Nephron (organoid): ENCODE results near the gene DDIT3.
A peak's percentile ranks its signal among the peaks of the same experiment; 100 is the strongest.

Experiments
- H3K27ac Mint-ChIP-seq, 3 experiments: 2 replicates each; pipeline ENCODE4 v1.8.0; 2020; ENCODE audit warnings: mixed read lengths in 3 of 3, mild to moderate bottlenecking in 2 of 3, moderate library complexity in 1 of 3
- H3K27me3 Mint-ChIP-seq: 2 replicates; pipeline ENCODE4 v1.8.0; 2021; ENCODE audit warnings: low read depth, mild to moderate bottlenecking, moderate library complexity, mixed read lengths
- H3K36me3 Mint-ChIP-seq: 2 replicates; pipeline ENCODE4 v1.8.0; 2020; ENCODE audit warnings: low read depth, mixed read lengths
- H3K4me1 Mint-ChIP-seq: 2 replicates; pipeline ENCODE4 v1.8.0; 2020; ENCODE audit warnings: mixed read lengths
- H3K4me3 Mint-ChIP-seq, 3 experiments: 2 replicates each; pipeline ENCODE4 v1.8.0; 2020; ENCODE audit warnings: mild to moderate bottlenecking in 3 of 3, mixed read lengths in 3 of 3, moderate library complexity in 2 of 3
- H3K9me3 Mint-ChIP-seq: 2 replicates; pipeline ENCODE4 v1.8.0; 2020; ENCODE audit warnings: mixed read lengths
- TF ChIP-seq, protein P1 (sequence below), 3 experiments: fragments of 200-600 bp; sonication (generic); IDR thresholded peaks; one replicate each; pipeline ENCODE4 v1.5.0; 2021; ENCODE audit warnings: antibody characterized with exemption in 3 of 3; ENCODE audit not compliant: unreplicated experiment in 3 of 3

The DDIT3 gene

DNA sequence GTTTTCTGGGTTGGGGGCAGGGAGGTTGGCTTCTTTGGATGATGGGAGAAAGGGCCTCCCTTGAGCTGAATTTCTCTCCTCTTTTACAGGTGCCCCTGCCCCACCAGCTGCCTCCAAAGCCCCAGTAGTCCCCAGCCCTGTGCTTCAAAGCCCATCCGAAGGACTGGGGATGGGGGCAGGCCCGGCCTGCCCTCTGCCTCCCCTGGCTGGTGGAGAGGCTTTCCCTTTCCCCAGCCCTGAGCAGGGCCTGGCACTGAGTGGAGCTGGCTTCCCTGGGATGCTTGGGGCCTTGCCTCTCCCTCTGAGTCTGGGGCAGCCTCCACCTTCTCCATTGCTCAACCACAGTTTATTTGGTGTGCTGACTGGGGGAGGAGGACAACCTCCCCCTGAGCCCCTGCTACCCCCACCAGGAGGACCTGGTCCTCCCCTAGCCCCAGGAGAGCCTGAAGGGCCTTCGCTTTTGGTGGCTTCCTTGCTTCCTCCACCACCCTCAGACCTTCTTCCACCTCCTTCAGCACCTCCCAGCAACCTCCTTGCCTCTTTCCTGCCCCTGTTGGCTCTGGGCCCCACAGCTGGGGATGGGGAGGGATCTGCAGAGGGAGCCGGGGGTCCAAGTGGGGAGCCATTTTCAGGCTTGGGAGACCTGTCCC is 6.3 kb upstream of the DDIT3 start:
- Mint-ChIP-seq H3K27ac (no peak overlapping the region), H3K36me3 (peaks cover 39% of the 10 kb centered on the region), H3K4me3 (peak overlapping the region in 2 of 3 experiments; percentile 17 to 23)

GRCh38 chr12:57525615-57526383 is 5.5 kb upstream of the DDIT3 start:
- Mint-ChIP-seq H3K36me3 (peaks cover 33% of the 10 kb centered on the region), H3K27ac (peak overlapping the region in 1 of 3 experiments; percentile 53), H3K4me3 (no peak overlapping the region), H3K9me3 (no peaks in the 10 kb centered on the region), H3K27me3 (no peaks in the 10 kb centered on the region), H3K4me1 (peaks cover 27% of the 10 kb centered on the region)
- TF ChIP-seq, protein P1, sequence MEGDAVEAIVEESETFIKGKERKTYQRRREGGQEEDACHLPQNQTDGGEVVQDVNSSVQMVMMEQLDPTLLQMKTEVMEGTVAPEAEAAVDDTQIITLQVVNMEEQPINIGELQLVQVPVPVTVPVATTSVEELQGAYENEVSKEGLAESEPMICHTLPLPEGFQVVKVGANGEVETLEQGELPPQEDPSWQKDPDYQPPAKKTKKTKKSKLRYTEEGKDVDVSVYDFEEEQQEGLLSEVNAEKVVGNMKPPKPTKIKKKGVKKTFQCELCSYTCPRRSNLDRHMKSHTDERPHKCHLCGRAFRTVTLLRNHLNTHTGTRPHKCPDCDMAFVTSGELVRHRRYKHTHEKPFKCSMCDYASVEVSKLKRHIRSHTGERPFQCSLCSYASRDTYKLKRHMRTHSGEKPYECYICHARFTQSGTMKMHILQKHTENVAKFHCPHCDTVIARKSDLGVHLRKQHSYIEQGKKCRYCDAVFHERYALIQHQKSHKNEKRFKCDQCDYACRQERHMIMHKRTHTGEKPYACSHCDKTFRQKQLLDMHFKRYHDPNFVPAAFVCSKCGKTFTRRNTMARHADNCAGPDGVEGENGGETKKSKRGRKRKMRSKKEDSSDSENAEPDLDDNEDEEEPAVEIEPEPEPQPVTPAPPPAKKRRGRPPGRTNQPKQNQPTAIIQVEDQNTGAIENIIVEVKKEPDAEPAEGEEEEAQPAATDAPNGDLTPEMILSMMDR (IDR thresholded peaks at IDR 0.05; ENCODE audit: unreplicated experiment in 3 of 3), result no peak

More for the DNA sequence above, 6.3 kb upstream of the DDIT3 start:
- Mint-ChIP-seq H3K27me3 (no peaks in the 10 kb centered on the region), H3K9me3 (no peaks in the 10 kb centered on the region), H3K4me1 (peaks cover 23% of the 10 kb centered on the region)
- TF ChIP-seq, protein P1 (IDR thresholded peaks at IDR 0.05; ENCODE audit: unreplicated experiment in 3 of 3), result no peak

DNA sequence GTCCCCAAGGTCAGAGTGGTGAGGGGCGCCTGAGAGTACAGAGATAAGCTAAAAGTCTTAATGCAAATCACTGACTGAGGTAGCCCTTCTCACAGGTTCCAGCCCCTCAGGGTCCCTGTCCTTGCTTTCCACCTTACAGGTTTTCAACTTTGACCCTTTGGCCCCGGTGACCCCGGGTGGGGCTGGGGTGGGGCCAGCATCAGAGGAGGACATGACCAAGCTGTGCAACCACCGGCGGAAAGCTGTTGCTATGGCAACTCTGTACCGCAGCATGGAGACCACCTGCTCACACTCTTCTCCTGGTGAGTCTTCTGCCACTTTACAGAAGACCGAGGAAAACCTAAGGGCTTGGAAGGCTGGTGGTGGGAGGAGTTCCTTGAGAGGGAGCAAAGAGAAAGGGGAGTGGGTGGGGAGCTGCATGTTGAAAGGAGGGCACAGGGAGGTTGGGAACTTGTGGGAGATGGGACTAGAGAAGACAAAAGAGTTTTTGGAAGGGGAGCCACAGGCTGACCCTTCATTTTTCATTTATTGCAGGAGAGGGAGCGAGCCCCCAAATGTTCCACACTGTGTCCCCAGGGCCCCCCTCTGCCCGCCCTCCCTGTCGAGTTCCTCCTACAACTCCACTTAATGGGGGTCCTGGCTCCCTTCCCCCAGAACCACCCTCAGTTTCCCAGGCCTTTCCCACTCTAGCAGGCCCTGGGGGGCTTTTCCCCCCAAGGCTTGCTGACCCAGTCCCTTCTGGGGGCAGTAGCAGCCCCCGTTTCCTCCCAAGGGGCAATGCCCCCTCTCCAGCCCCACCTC is 4.7 kb upstream of the DDIT3 start:
- peak overlapping the region; percentile 31 to 97 (median 91) for H3K27ac Mint-ChIP-seq
- no peaks in the 10 kb centered on the region for H3K27me3 Mint-ChIP-seq
- peak overlapping the region; percentile 95 to 99 (median 98) for H3K4me3 Mint-ChIP-seq
- peaks cover 32% of the 10 kb centered on the region for H3K4me1 Mint-ChIP-seq
- TF ChIP-seq, protein P1 (IDR thresholded peaks at IDR 0.05; ENCODE audit: unreplicated experiment in 3 of 3), result no peak
- no peaks in the 10 kb centered on the region for H3K9me3 Mint-ChIP-seq
- H3K36me3 Mint-ChIP-seq, result peaks cover 27% of the 10 kb centered on the region

- Mint-ChIP-seq H3K4me3 (peak overlapping the region; percentile 95 to 99 (median 98)), H3K9me3 (no peaks in the 10 kb centered on the region), H3K4me1 (peaks cover 38% of the 10 kb centered on the region), H3K36me3 (peaks cover 24% of the 10 kb centered on the region), H3K27me3 (no peaks in the 10 kb centered on the region), H3K27ac (peak overlapping the region; percentile 91 to 98 (median 97))
- TF ChIP-seq, protein P1 (IDR thresholded peaks at IDR 0.05; ENCODE audit: unreplicated experiment in 3 of 3), result no peak
Measured at GRCh38 chr12:57523706-57524614, 3.6 kb upstream of the DDIT3 start.
